HepG2 (cell line): ENCODE data around the gene TNP2. TPM values are rescaled to one million over a fixed set of nuclear protein-coding genes. Genes with fewer than 3 reads are reported as not detected.

ENCODE experiments used
- GTF2F1 ChIP-seq: fragments of 150-350 bp; IDR thresholded peaks from 2 replicates; pipeline ENCODE4 v1.6.1; 2014; ENCODE audit warnings: low read length
- IRF2 ChIP-seq: IDR thresholded peaks from 2 replicates; pipeline ENCODE4 v1.6.1; 2018; ENCODE audit warnings: missing genetic modification reagents, missing compliant biosample characterization
- KLF9 ChIP-seq: IDR thresholded peaks from 2 replicates; pipeline ENCODE4 v1.6.1; 2016; ENCODE audit warnings: low read depth
- PHF20 ChIP-seq: sonication (generic); formaldehyde crosslinking; IDR thresholded peaks from 2 replicates; pipeline ENCODE4 v1.5.0; 2020; ENCODE audit warnings: mild to moderate bottlenecking, missing genetic modification reagents
- PITX1 ChIP-seq: sonication (generic); formaldehyde crosslinking; IDR thresholded peaks from 2 replicates; pipeline ENCODE4 v1.5.1; 2020; ENCODE audit warnings: mild to moderate bottlenecking, missing genetic modification reagents
- PRPF4 ChIP-seq: fragments of 200-400 bp; formaldehyde crosslinking; IDR thresholded peaks from 2 replicates; pipeline ENCODE4 v1.6.1; 2016; ENCODE audit warnings: low read length, low read depth; ENCODE audit not compliant: poor library complexity, severe bottlenecking
- SAFB2 ChIP-seq: sonication (generic); formaldehyde crosslinking; IDR thresholded peaks from 2 replicates; pipeline ENCODE4 v1.5.1; 2020; ENCODE audit warnings: missing genetic modification reagents, low read depth, mild to moderate bottlenecking, borderline replicate concordance
- SALL1 ChIP-seq: sonication (generic); formaldehyde crosslinking; IDR thresholded peaks from 2 replicates; pipeline ENCODE4 v1.8.0; 2022; ENCODE audit warnings: mild to moderate bottlenecking, missing genetic modification reagents
- SRF ChIP-seq: IDR thresholded peaks from 2 replicates; pipeline ENCODE4 v1.6.1; 2011; ENCODE audit warnings: mild to moderate bottlenecking, low read depth, low read length, moderate library complexity
- SRSF9 ChIP-seq: fragments of 200-400 bp; formaldehyde crosslinking; IDR thresholded peaks from 2 replicates; pipeline ENCODE4 v1.6.1; 2018; ENCODE audit warnings: borderline replicate concordance, mild to moderate bottlenecking, low read depth, low read length; ENCODE audit not compliant: insufficient read depth, poor library complexity, severe bottlenecking
- STAG1 ChIP-seq: sonication (generic); formaldehyde crosslinking; IDR thresholded peaks from 2 replicates; pipeline ENCODE4 v1.4.0; 2020; ENCODE audit warnings: missing genetic modification reagents
- TARDBP ChIP-seq: sonication (generic); formaldehyde crosslinking; IDR thresholded peaks from 2 replicates; pipeline ENCODE4 v1.8.0; 2022; ENCODE audit warnings: mild to moderate bottlenecking, missing genetic modification reagents
- TEAD2 ChIP-seq: sonication (generic); formaldehyde crosslinking; IDR thresholded peaks from 2 replicates; pipeline ENCODE4 v1.9.0; 2021; ENCODE audit warnings: missing genetic modification reagents
- THAP11 ChIP-seq: IDR thresholded peaks from 2 replicates; pipeline ENCODE4 v1.6.1; 2016; ENCODE audit warnings: missing biosample characterization, missing genetic modification reagents
- U2AF2 ChIP-seq: fragments of 200-400 bp; formaldehyde crosslinking; IDR thresholded peaks from 2 replicates; pipeline ENCODE4 v1.6.1; 2017; ENCODE audit warnings: low read depth, mild to moderate bottlenecking, low read length
- ZBTB34 ChIP-seq: sonication (generic); formaldehyde crosslinking; IDR thresholded peaks from 2 replicates; pipeline ENCODE4 v1.8.0; 2022; ENCODE audit warnings: mild to moderate bottlenecking, missing genetic modification reagents
- ZBTB8A ChIP-seq: sonication (generic); formaldehyde crosslinking; IDR thresholded peaks from 2 replicates; pipeline ENCODE4 v1.4.0; 2020; ENCODE audit warnings: mild to moderate bottlenecking, low read depth, missing genetic modification reagents, borderline replicate concordance
- ZNF251 ChIP-seq: sonication (generic); formaldehyde crosslinking; IDR thresholded peaks from 2 replicates; pipeline ENCODE4 v1.9.0; 2021; ENCODE audit warnings: mild to moderate bottlenecking, missing genetic modification reagents
- ZNF614 ChIP-seq: IDR thresholded peaks from 2 replicates; pipeline ENCODE4 v1.6.1; 2018; ENCODE audit warnings: missing biosample characterization, missing genetic modification reagents, inconsistent platforms, borderline replicate concordance
- ZNF652 ChIP-seq: IDR thresholded peaks from 2 replicates; pipeline ENCODE4 v1.6.1; 2016; ENCODE audit warnings: low read depth, borderline replicate concordance
- ZNF746 ChIP-seq: sonication (generic); formaldehyde crosslinking; IDR thresholded peaks from 2 replicates; pipeline ENCODE4 v1.8.0; 2022; ENCODE audit warnings: mild to moderate bottlenecking, missing genetic modification reagents
- ZNF879 ChIP-seq: sonication (generic); formaldehyde crosslinking; IDR thresholded peaks from 2 replicates; pipeline ENCODE4 v1.8.1; 2023; ENCODE audit warnings: missing genetic modification reagents
- polyA plus RNA-seq, 8 experiments: library from polyadenylated mRNA; depleted of rRNA in 3 of 8; stranded (reverse) in 7 of 8; unstranded in 1 of 8; fragments of >200 nt; fragmentation: Illumina TruSeq in 4 of 8; extraction: Trizol in 4 of 8; gene quantifications; 2 replicates each; pipeline versions ENCODE4 v1.2.1 to v1.2.3, GENCODE V29; 2011 to 2016; ENCODE audit warnings: low read depth in 4 of 8, missing spikeins in 1 of 8, mixed read lengths in 1 of 8; ENCODE audit not compliant: insufficient read depth in 1 of 8
- total RNA-seq, 5 experiments: library from RNA; depleted of rRNA; stranded (reverse); fragments of >200 nt; fragmentation: Illumina TruSeq; extraction: Trizol; gene quantifications; 2 replicates each; pipeline ENCODE4 v1.2.3, GENCODE V29; 2016; ENCODE audit warnings: low read depth in 1 of 5
- TF ChIP-seq, protein P1 (sequence below): sonication (generic); formaldehyde crosslinking; IDR thresholded peaks from 2 replicates; pipeline ENCODE4 v1.4.0; 2020; ENCODE audit warnings: missing genetic modification reagents
- TF ChIP-seq, protein P2 (sequence below): IDR thresholded peaks from 2 replicates; pipeline ENCODE4 v1.6.1; 2016; ENCODE audit warnings: mild to moderate bottlenecking

Gene TNP2
- total and polyA plus RNA-seq, 2 of the 13 experiments (the other 11 are each of a cell fraction or from before 2014, with no cell fraction given): not detected

- peak; percentile 33; the same call in 1 of the 2 replicates for TF ChIP-seq TARDBP
- TF ChIP-seq PHF20 (CRISPR knock-in tag): 0 out of 2 replicates have a peak, but pooled peaks have one; percentile 31
- TF ChIP-seq ZNF746 (CRISPR knock-in tag): no peak
- TF ChIP-seq, protein P1, sequence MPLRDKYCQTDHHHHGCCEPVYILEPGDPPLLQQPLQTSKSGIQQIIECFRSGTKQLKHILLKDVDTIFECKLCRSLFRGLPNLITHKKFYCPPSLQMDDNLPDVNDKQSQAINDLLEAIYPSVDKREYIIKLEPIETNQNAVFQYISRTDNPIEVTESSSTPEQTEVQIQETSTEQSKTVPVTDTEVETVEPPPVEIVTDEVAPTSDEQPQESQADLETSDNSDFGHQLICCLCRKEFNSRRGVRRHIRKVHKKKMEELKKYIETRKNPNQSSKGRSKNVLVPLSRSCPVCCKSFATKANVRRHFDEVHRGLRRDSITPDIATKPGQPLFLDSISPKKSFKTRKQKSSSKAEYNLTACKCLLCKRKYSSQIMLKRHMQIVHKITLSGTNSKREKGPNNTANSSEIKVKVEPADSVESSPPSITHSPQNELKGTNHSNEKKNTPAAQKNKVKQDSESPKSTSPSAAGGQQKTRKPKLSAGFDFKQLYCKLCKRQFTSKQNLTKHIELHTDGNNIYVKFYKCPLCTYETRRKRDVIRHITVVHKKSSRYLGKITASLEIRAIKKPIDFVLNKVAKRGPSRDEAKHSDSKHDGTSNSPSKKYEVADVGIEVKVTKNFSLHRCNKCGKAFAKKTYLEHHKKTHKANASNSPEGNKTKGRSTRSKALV: no peak; the same call in none of the 2 replicates
- TF ChIP-seq, protein P2, sequence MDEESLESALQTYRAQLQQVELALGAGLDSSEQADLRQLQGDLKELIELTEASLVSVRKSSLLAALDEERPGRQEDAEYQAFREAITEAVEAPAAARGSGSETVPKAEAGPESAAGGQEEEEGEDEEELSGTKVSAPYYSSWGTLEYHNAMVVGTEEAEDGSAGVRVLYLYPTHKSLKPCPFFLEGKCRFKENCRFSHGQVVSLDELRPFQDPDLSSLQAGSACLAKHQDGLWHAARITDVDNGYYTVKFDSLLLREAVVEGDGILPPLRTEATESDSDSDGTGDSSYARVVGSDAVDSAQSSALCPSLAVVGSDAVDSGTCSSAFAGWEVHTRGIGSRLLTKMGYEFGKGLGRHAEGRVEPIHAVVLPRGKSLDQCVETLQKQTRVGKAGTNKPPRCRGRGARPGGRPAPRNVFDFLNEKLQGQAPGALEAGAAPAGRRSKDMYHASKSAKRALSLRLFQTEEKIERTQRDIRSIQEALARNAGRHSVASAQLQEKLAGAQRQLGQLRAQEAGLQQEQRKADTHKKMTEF (CRISPR knock-in tag): peak; percentile 67
- TF ChIP-seq SRSF9: no peak
- no peak for TF ChIP-seq TEAD2 (CRISPR knock-in tag)
- peak; percentile 58; the same call in 1 of the 2 replicates for TF ChIP-seq SALL1 (CRISPR knock-in tag)
- 0 out of 2 replicates have a peak, but pooled peaks have one; percentile 14 for TF ChIP-seq STAG1 (CRISPR knock-in tag)
- no peak; the same call in 1 of the 2 replicates for TF ChIP-seq ZNF879
- TF ChIP-seq ZBTB8A (CRISPR knock-in tag): no peak
- no peak for TF ChIP-seq GTF2F1
- no peak for TF ChIP-seq SRF
- TF ChIP-seq PRPF4: no peak
- peak; percentile 75; the same call in 1 of the 2 replicates for TF ChIP-seq THAP11
- no peak; the same call in 1 of the 2 replicates for TF ChIP-seq ZNF614
- TF ChIP-seq KLF9 (CRISPR knock-in tag): no peak
- TF ChIP-seq ZNF251 (CRISPR knock-in tag): no peak; the same call in 1 of the 2 replicates
- TF ChIP-seq U2AF2: no peak
- no peak for TF ChIP-seq PITX1 (CRISPR knock-in tag)
- TF ChIP-seq SAFB2 (CRISPR knock-in tag): no peak
- no peak for TF ChIP-seq ZBTB34 (CRISPR knock-in tag)
- peak; percentile 74 for TF ChIP-seq IRF2
- TF ChIP-seq ZNF652 (CRISPR knock-in tag): 0 out of 2 replicates have a peak, but pooled peaks have one; percentile 9
These were observed 27.8 kb upstream of the TNP2 start (continued) for GRCh38 chr16:11296706-11297491.
